Measurements from ENCODE around the gene TBC1D32.

- no peak for TF ChIP-seq CTCF (IDR thresholded peaks at IDR 0.05; ENCODE audit: low read depth, low read length, poor library complexity, severe bottlenecking)
- TF ChIP-seq EZH2phosphoT487 (IDR thresholded peaks at IDR 0.05; ENCODE audit: borderline replicate concordance, low read length), result no peak
Measured at GRCh38 chr6:121042766-121043165, 291.5 kb downstream of the TBC1D32 start.

All from DOHH2 (cell line).